Measurements from ENCODE around the gene CDH13.

- TF ChIP-seq EZH2 (IDR thresholded peaks at IDR 0.05; ENCODE audit: borderline replicate concordance, control insufficient read depth, low read depth, low read length): no peak
- no peak for TF ChIP-seq RFX5 (IDR thresholded peaks at IDR 0.05; ENCODE audit: low read depth, low read length)
- TF ChIP-seq CUX1 (IDR thresholded peaks at IDR 0.05; ENCODE audit: insufficient replicate concordance, low read depth, low read length): no peak
- TF ChIP-seq BRCA1 (IDR thresholded peaks at IDR 0.05; ENCODE audit: low read depth, low read length): no peak
- no peak for TF ChIP-seq TCF7 (IDR thresholded peaks at IDR 0.05; ENCODE audit: borderline replicate concordance)
Observed at GRCh38 chr16:82628088-82628423, 1.3 kb downstream of the CDH13 start.
